HG03175 (cell line): Measurements from ENCODE around the gene ENTPD8.
"Not testable (repeated sequence)": the region's sequence is repeated elsewhere in the genome, so short reads cannot be mapped to it uniquely, and the experiment has no call there.

Experiments
- ATAC-seq: cut with Tn5 transposase; IDR thresholded peaks from one replicate; pipeline ENCODE4 v1.9.1; 2021; ENCODE audit warnings: mild to moderate bottlenecking, moderate library complexity; ENCODE audit not compliant: unreplicated experiment

ENTPD8 gene

GRCh38 chr9:137459601-137460362 lies 18.6 kb upstream of the ENTPD8 start:
- ATAC-seq: no peak

DNA sequence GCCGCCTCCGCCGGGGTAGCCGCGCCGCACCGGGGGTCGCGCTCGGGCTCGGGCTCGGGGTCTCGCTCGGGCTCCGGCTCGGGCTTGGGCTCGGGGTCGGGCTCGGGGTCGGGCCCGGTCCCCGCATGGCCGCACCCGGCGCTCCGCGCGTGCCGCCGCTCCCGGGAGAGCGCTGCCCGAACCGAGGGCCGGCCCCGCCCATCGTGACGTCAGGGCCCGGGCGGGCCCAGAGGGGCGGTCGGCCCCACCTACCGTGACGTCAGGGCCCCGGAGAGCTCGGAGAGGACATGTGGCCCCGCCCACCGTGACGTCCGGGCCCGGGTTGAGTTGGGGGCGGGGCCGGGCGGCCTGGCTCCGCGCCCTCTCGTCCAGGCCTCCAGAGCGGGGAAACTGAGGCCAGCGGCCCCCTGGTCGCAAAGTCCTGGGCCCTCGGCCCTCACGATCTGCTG lies 18.0 kb upstream of the ENTPD8 start, which contains the start of gene NSMF:
Gene NSMF (minus strand): TSS at position 183 of the 449 bp plus-strand sequence. CDS start 232 bp downstream, outside the sequence.
- ATAC-seq: peak; percentile 72

DNA sequence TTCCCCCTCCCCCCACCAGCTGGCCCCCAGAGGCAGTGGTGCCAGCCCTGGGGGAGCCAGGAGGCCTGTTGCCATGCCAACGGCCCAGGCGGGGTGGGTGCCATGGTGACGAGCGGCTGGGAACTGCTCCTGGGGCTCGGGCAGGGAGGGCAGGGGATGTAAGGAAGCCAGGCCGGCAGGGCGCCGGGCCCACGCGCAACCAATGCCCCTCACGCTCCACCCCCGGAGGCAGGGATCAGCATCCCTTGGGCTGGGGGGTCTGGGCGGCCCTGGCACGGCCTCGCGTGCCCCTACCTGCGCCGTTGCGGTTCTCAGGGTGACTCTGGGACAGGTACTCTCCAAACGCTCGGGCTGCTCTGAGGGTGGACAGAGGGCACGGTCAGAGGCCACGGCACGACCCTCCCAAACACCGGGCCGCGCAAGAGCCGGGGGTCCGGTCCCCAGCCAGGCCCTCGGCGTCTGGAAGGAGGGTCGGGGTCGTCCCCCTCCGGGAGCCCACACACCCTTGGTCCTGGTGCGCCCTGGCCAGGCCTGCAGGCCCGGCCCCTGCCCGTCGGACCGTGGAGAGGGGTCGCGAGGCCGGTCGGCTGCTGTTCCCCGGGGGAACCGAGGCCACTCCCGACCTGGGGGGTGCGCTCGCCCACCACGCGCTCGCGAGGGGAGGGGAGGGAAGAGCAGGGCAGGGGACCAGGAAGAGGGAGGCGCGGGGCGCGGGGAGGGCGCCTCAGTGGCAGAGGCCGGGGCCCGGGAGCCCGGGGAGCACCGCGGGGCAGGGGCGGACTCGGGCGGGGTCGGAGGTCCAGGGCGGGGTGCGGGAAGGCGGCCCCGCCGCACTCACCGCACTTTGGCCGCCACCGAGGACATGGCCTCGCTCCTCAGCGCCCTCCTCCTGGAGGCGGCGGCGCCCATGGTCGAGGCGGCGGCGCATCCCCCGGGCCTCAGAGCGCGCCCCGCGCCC lies 17.3 kb upstream of the ENTPD8 start:
- peak; percentile 4 for ATAC-seq

DNA sequence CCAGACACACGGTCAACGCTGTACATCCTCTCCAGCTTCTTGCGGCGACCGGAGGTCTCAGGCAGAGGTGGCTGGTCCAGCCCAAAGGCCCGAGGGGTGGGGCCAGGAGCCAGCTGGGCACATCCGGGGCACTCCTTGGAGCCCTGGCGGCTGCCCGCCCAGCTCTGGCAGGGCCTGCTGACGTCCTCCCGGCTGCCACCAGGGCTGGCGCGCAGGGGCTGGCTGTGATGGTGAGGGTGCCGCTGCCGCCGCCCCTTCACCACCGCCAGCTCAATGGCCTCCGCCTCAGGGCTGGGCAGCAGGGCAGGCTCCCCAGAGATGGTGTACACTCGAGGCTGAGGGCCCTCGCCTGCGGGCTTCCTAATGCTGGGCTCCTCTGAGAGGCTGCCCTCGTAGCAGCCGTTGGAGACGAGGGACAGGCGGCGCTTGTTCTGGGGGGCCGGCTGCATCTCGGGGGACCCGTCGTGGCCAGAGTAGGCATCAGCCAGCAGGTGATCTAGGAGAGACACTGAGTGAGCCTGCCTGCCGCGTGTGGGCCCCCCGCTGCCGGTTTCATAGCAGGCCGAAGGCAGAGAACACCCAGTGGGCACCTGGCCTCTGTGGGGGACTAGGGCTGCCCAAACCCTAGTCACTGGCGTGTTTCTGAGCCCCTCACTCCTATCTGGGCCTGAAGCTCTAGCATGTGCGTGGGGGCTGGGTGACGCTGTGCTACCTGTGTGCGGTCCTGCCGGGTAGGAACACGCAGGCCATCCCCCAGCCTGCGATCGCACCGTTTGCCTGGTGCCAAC lies 16.4 kb upstream of the ENTPD8 start:
- no peak for ATAC-seq

DNA sequence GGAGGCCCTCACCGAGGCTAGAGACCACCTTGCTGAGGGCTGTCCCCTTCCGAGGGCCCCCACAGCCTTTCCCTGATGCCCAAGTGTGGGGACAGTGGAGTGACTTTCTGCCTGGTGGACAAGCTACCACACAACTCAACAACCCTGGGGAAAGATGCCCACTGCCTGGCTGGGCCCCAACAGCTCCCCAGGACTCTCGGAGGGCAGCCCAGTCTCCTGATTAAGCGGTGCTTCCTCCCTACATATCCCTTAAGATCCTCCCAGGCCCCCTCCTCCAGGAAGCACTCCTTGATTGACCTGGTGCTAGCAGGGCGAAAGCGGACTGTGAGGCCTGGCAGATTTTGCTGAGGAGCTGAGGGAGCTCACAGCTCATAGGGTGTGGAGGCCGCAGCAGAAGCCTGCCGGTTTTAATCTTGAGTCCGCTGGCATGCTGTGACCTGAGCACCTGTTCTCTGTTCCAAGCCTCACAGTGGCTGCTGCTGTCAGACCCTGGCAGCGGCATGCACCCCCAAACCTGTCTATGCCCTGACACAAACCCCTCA lies 15.8 kb upstream of the ENTPD8 start:
- ATAC-seq: no peak

DNA sequence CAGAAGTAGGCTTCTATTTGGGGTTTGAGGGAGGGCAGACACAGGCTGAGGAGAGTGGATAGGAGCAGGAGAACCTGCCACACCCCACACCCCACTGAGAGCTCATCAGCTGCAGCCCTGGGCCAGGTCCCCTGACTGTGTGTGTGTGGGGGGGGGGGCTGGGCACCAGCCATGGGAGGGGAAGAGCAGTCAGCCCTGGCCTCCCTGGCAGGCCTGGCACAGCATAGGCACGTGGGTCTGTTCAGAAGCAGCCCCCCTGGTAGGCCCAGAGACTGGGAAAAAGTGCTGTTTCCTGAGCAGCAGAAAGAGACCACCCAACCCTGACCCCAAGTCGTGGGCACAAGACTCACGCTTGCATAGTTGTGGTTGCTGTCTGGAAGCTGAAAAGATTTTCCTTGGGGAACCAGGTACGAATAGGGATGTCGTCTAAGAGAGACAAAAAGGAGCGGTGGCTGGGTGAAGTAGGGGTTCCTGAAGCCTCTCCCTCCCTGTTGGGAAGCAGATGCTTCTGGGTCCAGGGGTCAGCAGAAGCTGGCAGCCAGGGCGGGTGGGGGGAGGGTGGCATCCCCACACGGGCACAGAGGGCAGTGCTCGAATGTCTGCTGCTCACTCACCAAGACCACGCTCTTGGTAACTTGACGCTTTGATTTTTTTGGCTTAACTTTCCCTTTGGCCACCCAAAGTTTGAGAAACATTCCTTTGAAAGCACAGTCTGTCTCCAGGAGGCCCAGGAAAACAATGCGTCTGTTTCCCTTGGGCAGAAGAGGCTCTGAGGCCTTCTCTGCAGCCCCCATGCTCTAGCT lies 15.1 kb upstream of the ENTPD8 start:
- ATAC-seq: no peak

- ATAC-seq: no peak
Observed at GRCh38 chr9:137455359-137455991, 14.3 kb upstream of the ENTPD8 start.

DNA sequence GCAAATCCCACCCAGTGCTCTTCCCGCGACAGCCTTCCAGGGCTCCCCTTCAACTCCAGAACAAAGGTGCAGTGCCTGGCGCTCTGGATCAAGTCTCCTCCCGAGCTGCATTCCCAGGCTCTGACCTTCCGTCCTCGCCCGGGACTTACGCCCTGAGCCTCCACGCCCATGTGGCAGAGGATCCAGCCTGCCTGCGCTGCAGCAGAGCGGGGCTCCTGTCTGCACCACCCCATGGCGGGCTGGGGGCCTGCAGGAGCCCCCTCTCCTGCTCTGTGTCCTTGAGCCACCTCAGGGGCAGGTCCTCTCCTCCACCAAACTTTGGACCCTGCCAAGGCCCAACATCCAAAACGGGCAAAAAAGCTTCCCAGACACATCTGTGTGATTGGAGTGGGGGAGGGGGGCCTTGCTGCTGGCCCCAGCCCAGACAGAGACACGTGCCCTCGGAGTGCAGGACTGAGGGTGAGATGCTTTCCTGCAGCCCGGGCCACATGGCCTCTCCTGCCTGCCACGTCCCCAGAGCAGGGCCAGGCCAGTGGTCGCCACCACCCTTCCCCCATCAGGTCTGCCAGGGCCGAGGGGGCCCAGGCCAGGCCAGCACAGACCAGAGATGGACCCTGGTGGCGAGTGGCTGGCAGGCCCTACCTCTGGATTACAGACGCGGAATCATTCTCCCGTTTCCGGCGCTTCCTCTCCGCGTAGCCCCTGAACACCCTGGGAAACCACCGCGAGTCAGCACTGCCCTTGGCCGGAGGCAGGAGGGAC lies 13.6 kb upstream of the ENTPD8 start:
- no peak for ATAC-seq

GRCh38 chr9:137454145-137454596 lies 13.0 kb upstream of the ENTPD8 start:
- ATAC-seq: peak; percentile 42

DNA sequence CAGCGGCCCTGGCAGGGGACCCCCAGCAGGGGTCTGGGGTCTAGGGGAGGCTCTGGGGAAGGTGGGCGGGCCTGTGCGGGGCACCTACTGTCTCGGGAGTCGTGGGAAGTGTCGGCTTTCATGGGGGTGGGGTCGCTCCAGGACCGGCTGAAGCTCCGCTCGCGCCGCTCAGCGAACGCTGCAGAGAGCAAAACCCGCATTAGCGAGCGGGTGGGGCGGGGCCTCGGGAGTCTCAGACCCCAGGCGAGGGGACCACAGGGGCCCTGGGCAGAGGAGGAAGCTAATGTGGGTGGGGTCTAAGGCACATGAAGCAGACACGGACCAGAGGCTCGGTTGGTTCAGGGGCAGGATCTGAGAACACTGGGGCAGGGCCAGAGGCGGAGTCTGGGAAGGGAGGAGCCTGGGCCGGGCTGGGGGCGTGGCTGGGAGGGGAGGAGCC lies 12.5 kb upstream of the ENTPD8 start:
- peak; percentile 62 for ATAC-seq

DNA sequence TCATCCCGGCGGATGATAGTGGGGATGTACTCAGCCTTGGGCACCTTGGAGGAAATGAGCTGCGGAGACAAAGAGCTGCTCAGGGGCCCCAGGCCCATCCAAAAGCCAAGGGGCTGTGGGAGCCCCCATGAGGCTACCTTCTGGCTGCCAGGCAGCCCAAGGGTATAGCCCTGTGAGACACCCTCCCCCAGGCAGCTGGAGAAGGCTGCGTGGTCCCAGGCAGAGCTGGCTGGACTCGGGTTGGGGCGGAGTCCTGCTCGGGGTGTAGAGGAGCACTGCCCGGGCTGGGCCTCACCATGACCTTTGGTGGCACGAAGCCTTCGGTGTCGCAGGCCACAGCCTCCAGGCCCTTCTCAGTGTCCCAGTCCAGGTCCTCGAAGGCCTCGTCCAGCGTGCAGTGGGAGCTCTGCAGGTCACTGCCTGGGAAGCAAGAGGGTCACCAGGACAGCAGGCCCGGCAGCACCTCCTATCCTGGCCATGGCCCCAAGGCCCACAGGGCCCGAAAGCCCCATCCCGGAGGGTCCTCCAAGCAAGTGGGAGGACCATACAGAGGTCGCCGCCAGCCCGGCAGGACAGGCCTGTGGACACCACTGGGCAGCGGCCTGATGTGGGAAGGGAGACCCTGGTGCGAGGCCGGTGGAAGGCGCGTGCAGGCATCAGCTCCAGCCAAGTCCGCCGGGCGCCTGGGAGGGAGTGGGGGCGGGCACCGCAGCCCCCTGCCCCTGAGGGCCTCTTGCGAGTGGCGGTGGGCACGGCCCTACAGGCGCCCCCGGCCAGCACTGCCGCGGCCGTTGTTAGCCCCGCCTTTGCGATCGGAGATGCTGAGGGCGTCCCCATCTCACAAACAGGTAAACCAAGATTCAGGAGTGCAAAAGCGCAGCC lies 11.8 kb upstream of the ENTPD8 start:
- ATAC-seq: no peak

- ATAC-seq: no peak
Observed at GRCh38 chr9:137452006-137452760, 11.0 kb upstream of the ENTPD8 start.

DNA sequence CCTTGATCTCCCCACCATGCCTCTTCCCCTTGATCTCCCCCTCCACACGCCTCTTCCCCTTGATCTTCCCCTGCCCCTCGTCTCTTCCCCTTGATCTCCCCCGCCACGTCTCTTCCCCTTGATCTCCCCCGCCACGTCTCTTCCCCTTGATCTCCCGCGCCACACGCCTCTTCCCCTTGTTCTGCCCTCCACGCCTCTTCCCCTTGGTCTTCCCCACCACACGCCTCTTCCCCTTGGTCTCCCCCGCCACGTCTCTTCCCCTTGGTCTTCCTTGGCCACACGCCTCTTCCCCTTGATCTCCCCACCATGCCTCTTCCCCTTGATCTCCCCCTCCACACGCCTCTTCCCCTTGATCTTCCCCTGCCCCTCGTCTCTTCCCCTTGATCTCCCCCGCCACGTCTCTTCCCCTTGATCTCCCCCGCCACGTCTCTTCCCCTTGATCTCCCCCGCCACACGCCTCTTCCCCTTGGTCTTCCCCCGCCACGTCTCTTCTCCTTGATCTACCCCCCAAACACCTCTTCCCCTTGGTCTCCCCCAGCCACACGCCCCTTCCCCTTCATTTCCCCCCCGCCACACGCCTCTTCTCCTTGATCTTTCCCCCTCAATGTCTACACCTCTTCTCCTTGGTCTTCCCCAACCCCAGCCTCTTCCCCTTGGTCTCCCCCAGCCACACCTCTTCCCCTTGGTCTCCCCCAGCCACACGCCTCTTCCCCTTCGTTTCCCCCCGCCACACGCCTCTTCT lies 10.3 kb upstream of the ENTPD8 start:
- ATAC-seq: not testable (repeated sequence)

DNA sequence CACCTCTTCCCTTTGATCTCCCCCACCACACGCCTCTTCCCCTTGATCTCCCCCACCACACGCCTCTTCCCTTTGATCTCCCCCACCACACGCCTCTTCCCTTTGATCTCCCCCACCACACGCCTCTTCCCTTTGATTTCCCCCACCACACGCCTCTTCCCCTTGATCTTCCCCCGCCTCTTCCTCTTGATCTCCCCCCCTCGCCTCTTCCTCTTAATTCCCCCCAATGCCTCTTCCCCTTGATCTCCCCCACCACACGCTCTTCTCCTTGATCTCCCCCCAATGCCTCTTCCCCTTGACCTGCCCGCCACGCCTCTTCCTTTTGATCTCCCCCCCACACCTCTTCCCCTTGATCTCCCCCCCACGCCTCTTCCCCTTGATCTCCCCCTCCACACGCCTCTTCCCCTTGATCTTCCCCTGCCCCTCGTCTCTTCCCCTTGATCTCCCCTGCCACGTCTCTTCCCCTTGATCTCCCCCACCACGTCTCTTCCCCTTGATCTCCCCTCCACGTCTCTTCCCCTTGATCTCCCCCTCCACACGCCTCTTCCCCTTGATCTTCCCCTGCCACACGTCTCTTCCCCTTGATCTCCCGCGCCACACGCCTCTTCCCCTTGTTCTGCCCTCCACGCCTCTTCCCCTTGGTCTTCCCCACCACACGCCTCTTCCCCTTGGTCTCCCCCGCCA lies 9.5 kb upstream of the ENTPD8 start:
- ATAC-seq: not testable (repeated sequence)

DNA sequence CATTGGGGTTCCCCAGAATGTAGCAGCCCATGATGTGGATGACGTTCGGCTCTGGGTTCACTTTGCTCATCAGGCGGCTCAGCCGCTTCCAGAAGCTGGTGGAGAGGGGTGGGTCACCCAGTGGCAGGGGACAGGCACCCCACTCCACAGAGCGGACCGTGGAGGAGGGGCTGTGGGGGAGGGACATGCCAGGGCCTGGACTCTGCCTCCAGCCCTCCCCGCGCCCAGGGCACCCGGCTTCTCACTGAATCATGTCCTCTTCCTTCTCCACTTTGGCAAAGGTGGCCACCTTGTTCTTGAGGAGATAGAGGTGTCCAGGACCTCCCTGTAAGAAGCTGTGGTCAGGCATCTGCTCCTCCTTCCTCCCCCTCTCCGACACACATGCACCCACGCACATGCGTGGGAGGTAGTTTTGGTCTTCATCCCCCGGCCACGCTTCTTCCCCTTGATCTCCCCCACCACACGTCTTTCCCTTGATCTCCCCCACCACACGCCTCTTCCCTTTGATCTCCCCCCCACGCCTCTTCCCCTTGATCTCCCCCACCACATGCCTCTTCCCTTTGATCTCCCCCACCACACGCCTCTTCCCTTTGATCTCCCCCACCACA lies 8.9 kb upstream of the ENTPD8 start:
- ATAC-seq: no peak
